ENCODE measurements around the gene ARPC4.
"Not testable (repeated sequence)": the region's sequence is repeated elsewhere in the genome, so short reads cannot be mapped to it uniquely, and the experiment has no call there.

ARPC4 gene

DNA sequence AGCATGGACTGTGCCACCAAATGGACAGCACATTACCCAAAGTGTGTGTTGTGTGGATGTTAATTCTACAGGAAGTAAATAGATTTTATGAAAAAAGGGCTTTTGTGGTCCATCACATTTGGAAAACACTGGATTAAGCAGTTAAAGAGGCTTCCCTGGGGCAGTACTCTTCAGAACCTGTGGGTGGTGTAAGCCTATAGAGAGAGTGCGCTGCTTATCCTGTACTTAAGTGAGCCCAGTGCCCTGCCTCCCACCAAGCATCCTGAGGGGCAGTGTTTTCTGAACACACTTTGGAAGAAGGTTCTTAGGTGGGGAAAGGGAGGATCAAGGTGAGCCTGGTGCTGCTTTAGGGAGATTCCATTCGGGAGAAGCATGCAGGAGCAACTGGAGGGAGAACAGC lies 28.1 kb downstream of the ARPC4 start:
- DNase-seq (ENCODE audit: low read depth in 2 of 2): no peak

DNA sequence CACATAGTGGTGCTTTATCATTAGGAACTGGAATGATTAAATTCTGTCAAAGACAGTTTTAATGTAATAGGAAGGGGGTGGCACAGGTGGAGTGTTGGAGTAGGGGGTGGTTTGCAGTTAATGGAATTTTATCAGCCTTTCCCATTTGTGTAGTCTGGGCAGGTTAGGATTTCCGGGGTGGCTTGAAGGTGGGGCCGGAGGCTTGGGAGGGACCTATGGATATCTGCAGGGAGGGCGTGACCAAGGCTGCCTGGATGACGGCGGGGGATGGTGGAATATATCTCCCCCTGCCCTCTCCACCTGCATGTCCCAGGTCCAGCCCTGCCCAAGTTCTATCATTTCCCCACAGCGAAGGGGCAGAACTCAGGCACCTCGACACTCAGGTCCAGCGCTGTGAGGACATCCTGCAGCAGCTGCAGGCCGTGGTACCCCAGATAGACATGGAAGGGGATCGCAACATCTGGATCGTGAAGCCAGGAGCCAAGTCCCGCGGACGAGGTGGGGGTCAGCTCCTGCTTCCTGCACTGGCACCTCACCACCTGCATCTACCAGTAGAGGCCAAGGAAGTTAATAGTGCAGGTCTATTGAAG lies 32.7 kb downstream of the ARPC4 start:
- no peak for DNase-seq (ENCODE audit: low read depth in 2 of 2)

DNA sequence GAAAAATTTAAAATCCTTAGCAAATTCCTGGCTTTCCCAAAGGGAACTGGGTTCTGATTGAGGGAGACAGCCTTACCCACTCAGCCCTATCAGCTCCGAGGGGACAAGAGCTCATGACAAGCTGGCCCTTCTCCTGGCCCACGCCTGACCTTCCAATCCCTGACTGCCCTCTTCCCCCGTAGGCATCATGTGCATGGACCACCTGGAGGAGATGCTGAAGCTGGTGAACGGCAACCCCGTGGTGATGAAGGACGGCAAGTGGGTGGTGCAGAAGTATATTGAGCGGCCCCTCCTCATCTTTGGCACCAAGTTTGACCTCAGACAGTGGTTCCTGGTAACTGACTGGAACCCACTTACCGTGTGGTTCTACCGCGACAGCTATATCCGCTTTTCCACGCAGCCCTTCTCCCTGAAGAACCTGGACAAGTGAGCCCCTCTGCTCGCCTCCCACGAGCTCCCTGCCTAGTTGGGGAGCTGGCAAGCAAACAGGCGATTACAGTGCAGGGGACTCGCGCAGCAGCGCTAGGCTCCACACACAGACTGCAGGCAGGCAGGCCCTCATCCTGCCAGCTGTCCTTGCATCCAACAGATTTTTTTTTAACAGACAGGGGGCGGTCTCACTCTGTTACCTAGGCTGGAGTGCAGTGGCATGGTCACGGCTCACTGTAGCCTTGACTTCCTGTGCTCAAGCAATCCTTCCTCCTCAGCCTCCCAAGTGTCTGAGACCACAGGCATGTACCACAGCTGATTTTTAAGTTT lies 34.1 kb downstream of the ARPC4 start:
- DNase-seq (ENCODE audit: low read depth in 2 of 2): no peak

GRCh38 chr3:9828801-9829755 lies 36.2 kb downstream of the ARPC4 start:
- no peak for DNase-seq (ENCODE audit: low read depth in 2 of 2)

DNA sequence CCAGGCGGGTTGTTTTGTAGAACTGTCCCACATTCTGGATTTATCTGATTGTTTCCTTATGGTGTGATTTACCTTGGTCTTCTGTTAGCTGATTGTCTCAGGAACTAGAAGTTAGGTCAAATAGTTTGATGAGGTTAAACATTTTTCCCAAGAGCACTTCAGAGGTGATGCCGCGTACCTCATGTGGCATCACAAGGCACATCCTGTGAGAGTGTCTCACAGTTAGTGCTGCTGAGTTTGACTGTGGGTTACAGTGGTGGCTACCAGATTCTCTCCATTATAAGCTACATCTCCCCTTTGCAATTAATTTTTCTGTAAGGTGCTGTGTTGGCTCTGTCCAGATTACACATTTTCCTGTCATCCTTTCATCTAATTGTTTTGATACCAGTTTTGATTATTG lies 38.4 kb downstream of the ARPC4 start:
- no peak for DNase-seq (ENCODE audit: low read depth in 2 of 2)

DNA sequence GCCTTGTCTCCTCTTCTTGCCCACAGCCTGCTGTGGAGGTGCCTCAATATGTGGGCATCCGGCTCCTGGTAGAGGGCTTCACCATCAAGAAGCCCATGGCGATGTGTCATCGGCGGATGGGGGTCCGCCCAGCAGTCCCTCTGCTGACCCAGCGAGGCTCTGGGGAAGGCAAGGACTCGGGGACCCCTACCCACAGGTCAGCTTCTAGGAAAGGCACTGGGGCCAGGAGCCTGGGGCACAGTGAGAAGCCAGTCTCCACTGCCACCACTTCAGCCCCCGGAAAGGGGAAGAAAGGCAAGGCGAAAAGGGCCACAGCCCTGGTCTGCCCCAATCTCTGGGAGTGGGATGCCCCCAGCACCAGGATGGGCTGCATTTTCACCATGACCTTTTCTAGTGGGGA lies 40.2 kb downstream of the ARPC4 start:
- DNase-seq (ENCODE audit: low read depth in 2 of 2): no peak

DNA sequence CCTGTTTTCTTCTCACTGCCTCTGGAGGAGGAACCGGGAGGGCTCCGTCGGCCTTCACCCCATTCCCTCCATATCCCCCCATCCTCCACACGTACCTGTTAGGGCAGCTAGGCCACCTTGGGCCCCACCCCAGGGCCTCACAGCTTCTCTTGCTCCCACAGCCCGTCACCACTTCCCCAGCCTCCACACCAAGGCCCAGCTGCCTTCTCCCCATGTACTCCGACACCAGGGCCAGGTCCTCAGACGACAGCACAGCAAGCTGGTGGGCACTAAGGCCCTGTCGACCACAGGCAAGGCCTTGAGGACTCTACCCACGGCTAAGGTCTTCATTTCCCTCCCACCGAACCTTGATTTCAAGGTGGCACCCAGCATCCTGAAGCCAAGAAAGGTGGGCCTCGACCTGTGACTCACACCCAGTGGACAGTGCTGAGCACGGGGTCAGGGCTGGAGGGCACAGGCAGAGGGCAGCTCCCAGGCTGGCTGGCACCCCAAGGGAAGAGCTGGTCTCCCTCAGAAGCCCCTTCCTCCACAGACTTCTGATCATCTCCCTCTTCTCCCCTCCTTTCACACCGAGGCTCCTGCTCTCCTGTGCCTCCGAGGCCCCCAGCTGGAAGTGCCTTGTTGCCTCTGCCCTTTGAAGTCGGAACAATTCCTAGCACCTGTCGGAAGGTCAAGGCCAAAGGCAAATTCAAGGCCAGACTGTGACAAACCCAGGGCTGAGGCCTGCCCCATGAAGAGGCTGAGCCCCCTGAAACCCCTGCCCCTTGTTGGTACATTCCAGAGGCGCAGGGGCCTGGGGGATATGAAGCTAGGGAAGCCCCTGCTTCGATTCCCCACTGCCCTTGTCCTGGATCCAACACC lies 41.9 kb downstream of the ARPC4 start:
- DNase-seq (ENCODE audit: low read depth in 2 of 2): no peak

GRCh38 chr3:9837701-9838582 lies 45.1 kb downstream of the ARPC4 start:
- no peak for DNase-seq (ENCODE audit: low read depth in 2 of 2)

DNA sequence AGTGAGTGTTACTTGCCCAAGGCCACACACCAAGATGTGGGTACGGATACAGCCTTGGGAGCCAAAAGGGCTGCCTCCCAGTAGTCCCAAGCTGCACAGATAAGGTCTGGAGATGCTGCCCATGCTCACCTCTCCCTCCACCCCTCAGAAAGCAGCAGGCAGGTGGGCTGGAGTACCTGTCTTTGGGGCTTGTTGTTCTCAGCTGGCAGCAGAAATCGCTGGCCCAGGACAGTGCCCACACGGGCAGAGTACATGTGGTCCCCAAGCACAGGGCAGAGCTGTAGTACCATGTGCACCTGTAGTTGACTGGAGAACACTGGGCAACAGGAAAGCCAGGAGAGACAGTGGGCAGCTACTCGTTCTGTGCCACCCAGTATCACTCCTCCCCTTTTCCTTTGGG lies 46.0 kb downstream of the ARPC4 start:
- no peak for DNase-seq (ENCODE audit: low read depth in 2 of 2)

GRCh38 chr3:9841015-9841414 lies 48.1 kb downstream of the ARPC4 start:
- DNase-seq (ENCODE audit: low read depth in 2 of 2): no peak

DNA sequence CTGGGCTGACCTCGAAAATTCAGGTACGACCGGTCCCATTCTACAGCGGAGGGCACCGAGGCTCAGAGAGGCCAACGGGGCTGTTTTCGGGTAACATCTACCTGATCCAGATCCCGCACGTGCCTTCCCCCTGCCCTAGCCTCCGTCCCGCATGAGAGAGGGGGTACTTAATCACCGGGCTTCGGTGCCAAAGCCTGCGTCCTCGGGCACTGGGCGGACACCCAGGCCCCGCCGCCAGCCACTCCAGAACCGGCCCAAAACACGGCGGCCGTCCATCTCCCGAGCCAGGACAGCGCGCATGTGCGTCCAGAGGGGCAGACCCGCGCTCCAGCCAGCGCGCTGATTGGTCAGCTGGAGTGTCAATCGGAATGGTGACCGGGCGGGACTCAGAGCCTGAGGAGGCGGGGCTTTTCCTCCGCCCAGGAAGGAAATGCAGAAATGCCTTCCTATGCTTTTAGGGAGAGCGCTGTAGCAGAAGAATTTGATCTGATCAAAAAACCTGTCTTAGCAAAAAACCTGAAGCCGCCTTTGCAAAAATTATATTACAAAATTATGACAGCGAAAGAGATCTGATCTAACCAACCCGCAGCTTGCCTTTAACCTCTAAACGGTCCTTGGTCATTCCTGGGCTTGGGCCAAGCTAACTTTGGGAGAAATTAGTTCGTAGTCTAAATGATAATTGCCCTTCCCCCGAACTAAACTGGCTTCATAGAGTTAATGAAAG lies 51.0 kb downstream of the ARPC4 start, which contains the start of gene RPUSD3:
Gene RPUSD3, minus strand, starts transcription at position 294 of the 724 bp plus-strand sequence. Its CDS starts 18 bp downstream, at position 276.
- peak; percentile 90 to 93 for DNase-seq (ENCODE audit: low read depth in 2 of 2)

- DNase-seq (ENCODE audit: low read depth in 2 of 2): no peak
These were observed 53.3 kb downstream of the ARPC4 start for GRCh38 chr3:9846231-9846630.

DNA sequence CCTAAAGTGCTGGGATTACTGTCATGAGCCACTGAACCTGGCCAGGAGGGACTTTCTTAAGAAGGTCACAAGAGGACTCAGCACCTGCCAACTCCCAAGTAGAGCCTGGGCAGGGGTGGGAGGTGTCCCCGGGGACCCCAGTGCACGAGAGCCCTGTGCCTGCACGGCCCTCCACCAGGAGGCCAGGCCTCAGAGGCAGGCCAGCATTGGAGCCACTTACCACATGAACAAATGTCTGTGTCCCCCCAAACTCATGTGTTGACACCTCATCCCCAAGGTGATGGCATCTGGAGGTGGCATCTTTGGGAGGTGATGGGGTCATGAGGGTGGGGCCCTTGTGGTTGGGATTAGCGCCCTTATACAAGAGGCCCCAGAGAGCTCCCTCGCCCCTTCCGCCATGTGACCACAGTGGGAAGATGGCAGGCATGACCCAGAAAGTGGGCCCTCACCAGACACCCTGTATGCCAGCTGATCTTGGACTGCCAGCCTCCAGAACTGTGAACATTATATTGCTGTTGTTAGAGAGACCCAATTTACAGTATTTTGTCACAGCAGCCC lies 54.1 kb downstream of the ARPC4 start:
- no peak for DNase-seq (ENCODE audit: low read depth in 2 of 2)

- DNase-seq (ENCODE audit: low read depth in 2 of 2): not testable (repeated sequence)
These were observed 55.0 kb downstream of the ARPC4 start for GRCh38 chr3:9847870-9848269.

- not testable (repeated sequence) for DNase-seq (ENCODE audit: low read depth in 2 of 2)
These were observed 56.0 kb downstream of the ARPC4 start for GRCh38 chr3:9848860-9849259.

- not testable (repeated sequence) for DNase-seq (ENCODE audit: low read depth in 2 of 2)
These were observed 58.5 kb downstream of the ARPC4 start for GRCh38 chr3:9851383-9851782.

GRCh38 chr3:9851926-9852325 lies 59.0 kb downstream of the ARPC4 start:
- not testable (repeated sequence) for DNase-seq (ENCODE audit: low read depth in 2 of 2)

DNA sequence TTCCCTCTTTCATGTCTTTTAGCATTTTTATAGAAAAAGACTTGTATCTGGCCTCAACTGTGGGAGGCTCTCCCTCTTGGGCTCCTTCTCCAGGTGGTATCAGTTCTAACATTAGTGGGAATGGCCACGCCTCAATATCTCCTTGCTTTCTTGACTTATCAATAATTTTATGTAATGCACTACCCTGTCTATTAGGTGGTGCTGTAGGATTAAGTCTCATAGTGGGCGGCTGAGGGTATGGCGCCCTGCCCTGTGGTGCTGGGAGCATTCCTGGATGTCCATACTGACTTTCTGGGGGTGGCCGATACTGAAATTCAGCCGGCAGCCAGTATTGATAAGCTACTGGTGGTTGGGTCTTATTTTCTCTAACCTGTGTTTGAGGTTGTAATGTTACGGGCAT lies 59.6 kb downstream of the ARPC4 start:
- no peak for DNase-seq (ENCODE audit: low read depth in 2 of 2)

DNA sequence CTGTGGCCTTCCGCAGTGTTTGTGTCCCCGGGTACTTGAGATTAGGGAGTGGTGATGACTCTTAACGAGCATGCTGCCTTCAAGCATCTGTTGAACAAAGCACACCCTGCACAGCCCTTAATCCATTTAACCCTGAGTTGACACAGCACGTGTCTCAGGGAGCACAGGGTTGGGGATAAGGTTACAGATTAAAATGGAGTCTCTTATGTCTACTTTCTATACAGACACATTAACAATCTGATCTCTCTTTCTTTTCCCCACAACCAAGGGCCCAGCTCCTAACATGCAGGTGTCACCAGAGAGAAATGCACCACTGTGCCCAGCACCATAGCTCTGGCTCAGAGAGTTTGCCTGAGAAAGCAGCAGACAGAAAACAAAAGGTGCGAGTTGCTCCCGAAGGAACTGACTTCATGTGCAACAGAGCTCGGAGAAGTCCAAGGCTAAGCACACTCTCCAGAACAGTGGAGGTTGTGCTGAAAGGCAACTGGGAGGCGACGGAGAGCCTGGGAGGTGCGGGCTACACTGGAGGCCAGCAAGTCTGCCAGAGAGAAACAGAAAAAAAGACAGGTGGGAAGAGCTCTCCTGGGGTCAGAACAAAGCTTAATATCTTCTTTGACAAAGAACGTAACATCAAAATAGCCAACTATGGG lies 61.5 kb downstream of the ARPC4 start:
- DNase-seq (ENCODE audit: low read depth in 2 of 2): not testable (repeated sequence)
